ENCODE data around the gene UQCRC1.

UQCRC1 gene

DNA sequence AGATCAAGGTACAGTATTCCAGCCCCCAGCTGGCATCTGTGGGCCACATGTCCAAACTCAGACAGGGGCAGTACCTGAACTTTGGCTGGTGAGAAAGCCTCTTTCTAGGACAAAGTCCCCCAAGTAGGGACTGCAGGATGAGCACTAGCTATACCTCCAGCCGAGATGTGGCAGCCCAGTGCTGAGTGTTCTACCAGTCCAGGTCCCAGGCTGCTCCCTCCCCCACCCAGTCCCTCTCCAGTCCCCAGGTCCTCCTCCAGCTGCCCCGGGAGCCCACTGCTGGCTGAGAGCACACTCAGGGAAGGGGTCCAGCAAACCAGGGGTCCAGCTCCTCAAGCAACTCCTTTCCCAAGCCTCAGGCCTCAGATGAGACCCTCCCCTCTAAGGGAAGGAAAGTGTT, 24.3 kb upstream of the UQCRC1 start:
- DNase-seq (ENCODE audit: low read depth), result no peak
- TF ChIP-seq, protein P1, sequence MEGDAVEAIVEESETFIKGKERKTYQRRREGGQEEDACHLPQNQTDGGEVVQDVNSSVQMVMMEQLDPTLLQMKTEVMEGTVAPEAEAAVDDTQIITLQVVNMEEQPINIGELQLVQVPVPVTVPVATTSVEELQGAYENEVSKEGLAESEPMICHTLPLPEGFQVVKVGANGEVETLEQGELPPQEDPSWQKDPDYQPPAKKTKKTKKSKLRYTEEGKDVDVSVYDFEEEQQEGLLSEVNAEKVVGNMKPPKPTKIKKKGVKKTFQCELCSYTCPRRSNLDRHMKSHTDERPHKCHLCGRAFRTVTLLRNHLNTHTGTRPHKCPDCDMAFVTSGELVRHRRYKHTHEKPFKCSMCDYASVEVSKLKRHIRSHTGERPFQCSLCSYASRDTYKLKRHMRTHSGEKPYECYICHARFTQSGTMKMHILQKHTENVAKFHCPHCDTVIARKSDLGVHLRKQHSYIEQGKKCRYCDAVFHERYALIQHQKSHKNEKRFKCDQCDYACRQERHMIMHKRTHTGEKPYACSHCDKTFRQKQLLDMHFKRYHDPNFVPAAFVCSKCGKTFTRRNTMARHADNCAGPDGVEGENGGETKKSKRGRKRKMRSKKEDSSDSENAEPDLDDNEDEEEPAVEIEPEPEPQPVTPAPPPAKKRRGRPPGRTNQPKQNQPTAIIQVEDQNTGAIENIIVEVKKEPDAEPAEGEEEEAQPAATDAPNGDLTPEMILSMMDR (IDR thresholded peaks at IDR 0.05; ENCODE audit: control insufficient read depth, extremely low read depth, insufficient read depth), result no peak
- 0 out of 2 replicates have a peak overlapping the region, but pooled peaks have one; percentile 95 for H3K4me3 ChIP-seq (ENCODE audit: low read depth, low read length)

DNA sequence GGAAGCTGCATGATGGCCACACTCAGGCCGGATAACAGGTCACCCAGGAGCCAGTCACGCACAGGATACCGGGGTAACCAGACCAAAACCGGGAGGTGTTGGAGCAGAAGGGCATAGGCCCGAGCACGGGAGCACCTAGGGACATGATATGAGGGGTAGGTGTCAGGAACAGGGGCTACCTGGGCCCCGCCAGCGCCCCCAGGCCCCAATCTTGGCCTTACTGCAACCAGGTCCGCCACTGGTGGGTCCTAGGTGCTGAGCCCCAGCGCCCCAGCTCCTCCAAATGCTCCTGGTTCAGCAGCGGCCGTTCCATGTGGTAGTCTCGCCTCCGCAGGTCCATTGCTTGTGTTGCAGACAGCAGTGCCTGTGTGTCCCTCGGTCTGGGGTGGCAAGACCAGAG, 23.8 kb upstream of the UQCRC1 start:
- no peak overlapping the region for H3K4me3 ChIP-seq (ENCODE audit: low read depth, low read length)
- DNase-seq (ENCODE audit: low read depth), result no peak
- TF ChIP-seq, protein P1 (IDR thresholded peaks at IDR 0.05; ENCODE audit: control insufficient read depth, extremely low read depth, insufficient read depth), result no peak

DNA sequence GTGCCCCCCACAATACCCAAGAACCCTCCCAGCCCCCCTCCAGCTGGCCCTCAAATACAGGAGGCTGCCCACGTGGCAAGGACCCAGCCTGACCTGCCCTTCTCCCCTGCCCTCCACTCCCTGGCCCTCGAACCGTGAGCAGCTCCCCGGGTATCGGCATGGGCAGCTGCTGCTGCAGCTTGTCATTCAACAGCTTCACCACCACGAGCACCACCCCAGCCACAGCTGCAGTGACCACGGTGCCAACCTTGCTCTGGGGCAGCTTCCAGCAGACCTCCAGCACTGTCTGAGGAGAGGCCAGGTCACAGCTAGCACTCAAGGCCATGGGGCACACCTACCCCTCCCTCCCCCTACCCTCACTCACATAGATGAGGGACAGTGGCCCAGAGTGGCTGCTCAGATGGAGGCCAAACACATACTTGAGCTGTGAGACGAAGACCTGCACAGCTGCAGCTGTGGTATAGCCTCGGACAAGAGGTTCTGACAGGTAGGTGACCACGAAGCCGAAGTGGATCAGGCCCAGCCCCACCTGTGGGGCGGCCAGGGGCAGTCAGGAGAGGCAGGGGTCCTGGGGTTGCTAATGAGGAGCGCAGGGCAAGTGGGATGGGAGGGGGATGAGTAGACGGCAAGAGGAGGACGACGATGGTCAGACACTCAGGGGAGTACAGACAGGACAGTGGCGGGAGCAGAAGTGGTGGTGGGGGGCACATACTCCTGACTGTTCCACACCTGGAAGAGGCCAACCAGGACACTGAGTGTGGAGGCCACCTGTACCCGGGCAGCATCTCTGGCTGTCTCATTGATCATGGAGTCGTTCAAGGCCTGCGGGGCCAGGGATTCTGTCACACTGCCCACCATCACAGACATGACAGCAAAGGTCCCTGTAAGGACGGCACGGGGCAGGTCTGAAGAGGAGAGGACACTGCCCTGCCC, 22.3 kb upstream of the UQCRC1 start:
- TF ChIP-seq, protein P1 (IDR thresholded peaks at IDR 0.05; ENCODE audit: control insufficient read depth, extremely low read depth, insufficient read depth), result no peak
- DNase-seq (ENCODE audit: low read depth), result no peak
- no peak overlapping the region for H3K4me3 ChIP-seq (ENCODE audit: low read depth, low read length)

DNA sequence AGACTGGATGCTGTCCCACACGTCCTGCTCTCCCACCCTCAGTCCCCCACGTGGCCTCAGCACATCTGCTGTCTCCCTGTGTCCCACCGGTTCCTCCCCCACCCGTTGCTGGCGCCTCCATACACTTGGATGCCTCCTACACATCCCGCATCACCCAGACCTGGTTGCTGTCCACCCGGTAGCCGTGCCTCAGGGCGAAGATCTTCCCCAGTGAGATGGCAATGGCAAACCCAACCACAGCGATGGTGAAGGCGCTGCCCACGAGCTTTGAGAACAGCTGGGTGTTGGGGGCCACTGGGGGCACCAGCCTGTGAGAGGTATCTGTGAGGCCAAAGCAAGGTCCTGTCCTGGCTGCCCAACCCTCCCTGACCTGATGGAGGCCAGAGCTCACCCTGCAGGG, 21.4 kb upstream of the UQCRC1 start:
- DNase-seq (ENCODE audit: low read depth), result no peak
- H3K4me3 ChIP-seq (ENCODE audit: low read depth, low read length), result no peak overlapping the region

DNA sequence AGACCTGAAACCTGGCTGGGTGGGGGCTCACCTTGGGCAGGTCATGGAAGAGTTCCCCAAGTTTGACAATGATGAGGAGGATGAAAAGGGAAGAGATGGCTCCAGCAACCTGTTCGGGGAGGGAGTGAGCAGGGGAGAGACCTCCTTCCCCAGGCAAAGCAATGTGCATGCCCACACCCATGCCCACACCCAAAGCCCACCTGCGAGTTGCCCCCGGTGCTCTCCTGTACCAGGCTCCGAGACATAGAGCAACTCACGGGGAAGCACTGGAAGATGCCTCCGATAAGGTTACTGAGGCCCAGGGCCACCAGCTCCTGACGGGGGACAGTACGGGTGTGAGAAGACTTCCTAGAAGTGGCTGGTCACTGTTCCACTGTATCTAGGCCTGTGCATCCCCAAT, 21.0 kb upstream of the UQCRC1 start:
- TF ChIP-seq, protein P1 (IDR thresholded peaks at IDR 0.05; ENCODE audit: control insufficient read depth, extremely low read depth, insufficient read depth), result no peak
- no peak for DNase-seq (ENCODE audit: low read depth)
- no peak overlapping the region for H3K4me3 ChIP-seq (ENCODE audit: low read depth, low read length)

More for the DNA sequence above, 21.4 kb upstream of the UQCRC1 start:
- TF ChIP-seq, protein P1 (IDR thresholded peaks at IDR 0.05; ENCODE audit: control insufficient read depth, extremely low read depth, insufficient read depth), result no peak

DNA sequence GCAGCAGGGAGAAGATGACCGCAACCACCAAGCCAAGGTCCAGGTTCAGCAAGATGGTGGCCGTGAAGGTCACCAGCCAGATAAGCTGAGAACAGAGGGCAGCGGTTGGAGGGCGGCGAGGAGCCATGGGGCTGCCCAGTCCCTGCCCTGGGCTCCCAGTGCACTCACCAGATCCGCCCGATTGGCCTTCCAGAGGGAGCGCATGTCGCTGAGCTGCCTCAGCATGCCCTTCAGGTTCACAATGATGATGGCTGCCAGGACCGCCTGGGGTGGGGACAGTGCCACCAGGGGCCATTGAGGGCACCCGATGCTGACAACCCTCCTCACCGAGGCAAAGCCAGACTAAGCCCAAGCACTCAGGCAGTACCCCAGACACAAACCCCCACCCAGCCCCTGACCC, 20.4 kb upstream of the UQCRC1 start:
- no peak overlapping the region for H3K4me3 ChIP-seq (ENCODE audit: low read depth, low read length)
- no peak for DNase-seq (ENCODE audit: low read depth)
- TF ChIP-seq, protein P1 (IDR thresholded peaks at IDR 0.05; ENCODE audit: control insufficient read depth, extremely low read depth, insufficient read depth), result no peak

All from LNCaP clone FGC (cell line).